ENCODE results near the gene SAP30.
A peak's percentile ranks its signal among the peaks of the same experiment; 100 is the strongest.

DNA sequence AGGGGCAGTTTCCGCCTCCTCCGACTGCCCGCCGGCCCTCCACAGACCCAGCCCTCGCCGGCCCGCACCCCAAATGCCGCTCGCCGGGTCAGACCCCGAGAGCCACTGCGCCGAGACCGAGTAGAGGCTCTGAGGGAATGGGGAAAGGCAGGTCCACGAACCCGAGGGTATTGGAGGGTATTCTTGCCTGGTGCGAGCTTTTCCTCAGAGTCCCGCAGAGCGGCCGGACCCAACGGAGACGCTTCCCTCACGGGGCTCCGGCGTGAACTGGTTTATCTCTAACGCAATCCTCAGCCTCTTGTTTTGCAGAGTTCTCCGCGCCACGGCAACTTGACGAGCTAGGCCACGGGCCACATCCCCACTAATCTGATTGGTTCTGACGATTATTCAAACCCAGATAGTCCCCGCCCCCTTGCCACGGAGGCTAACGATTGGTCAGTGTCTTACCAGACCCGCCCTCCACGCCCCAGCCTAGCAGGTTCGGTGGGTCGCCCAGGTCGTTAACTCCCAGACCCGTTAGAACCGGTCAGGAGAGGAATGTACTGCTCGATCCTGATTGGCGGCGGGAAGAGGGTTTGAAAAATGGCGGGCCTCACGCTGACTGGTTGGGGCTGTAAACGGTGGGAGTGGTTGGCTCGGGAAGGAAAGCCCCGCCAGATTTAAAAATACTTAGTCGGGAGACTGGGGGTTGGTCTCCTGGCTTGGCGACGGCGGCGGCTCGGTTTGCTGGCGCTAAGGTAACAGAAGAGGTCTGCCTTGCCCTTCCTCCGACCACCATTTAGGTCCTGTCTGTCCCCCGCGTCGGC, 36.5 kb upstream of the SAP30 start, which contains the start of gene HMGB2:
- peak; percentile 98 for TF ChIP-seq POLR2A (IDR thresholded peaks at IDR 0.05; ENCODE audit: low read depth, low read length)
- TF ChIP-seq, protein P1, sequence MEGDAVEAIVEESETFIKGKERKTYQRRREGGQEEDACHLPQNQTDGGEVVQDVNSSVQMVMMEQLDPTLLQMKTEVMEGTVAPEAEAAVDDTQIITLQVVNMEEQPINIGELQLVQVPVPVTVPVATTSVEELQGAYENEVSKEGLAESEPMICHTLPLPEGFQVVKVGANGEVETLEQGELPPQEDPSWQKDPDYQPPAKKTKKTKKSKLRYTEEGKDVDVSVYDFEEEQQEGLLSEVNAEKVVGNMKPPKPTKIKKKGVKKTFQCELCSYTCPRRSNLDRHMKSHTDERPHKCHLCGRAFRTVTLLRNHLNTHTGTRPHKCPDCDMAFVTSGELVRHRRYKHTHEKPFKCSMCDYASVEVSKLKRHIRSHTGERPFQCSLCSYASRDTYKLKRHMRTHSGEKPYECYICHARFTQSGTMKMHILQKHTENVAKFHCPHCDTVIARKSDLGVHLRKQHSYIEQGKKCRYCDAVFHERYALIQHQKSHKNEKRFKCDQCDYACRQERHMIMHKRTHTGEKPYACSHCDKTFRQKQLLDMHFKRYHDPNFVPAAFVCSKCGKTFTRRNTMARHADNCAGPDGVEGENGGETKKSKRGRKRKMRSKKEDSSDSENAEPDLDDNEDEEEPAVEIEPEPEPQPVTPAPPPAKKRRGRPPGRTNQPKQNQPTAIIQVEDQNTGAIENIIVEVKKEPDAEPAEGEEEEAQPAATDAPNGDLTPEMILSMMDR (conservative IDR thresholded peaks at IDR 0.05; ENCODE audit: low read depth, low read length) = no peak
- no peak for TF ChIP-seq SMC3 (IDR thresholded peaks at IDR 0.05; ENCODE audit: low read depth, low read length)
- no peak for TF ChIP-seq RAD21 (IDR thresholded peaks at IDR 0.05; ENCODE audit: low read length)
- TF ChIP-seq FOS (IDR thresholded peaks at IDR 0.05; ENCODE audit: low read depth, low read length) = no peak; the same call in 1 of the 2 replicates
- TF ChIP-seq RCOR1 (IDR thresholded peaks at IDR 0.05; ENCODE audit: insufficient replicate concordance, low read length) = no peak
- peak; percentile 81 for TF ChIP-seq CEBPB (IDR thresholded peaks at IDR 0.05; ENCODE audit: low read depth, low read length)
- no peak for TF ChIP-seq CHD1 (IDR thresholded peaks at IDR 0.05; ENCODE audit: low read depth, low read length)
- TF ChIP-seq RFX5 (IDR thresholded peaks at IDR 0.05; ENCODE audit: low read depth, low read length) = no peak
- 0 out of 2 replicates have a peak, but pooled peaks have one; percentile 4 for TF ChIP-seq BHLHE40 (IDR thresholded peaks at IDR 0.05; ENCODE audit: low read depth, low read length)
- TF ChIP-seq, protein P2, sequence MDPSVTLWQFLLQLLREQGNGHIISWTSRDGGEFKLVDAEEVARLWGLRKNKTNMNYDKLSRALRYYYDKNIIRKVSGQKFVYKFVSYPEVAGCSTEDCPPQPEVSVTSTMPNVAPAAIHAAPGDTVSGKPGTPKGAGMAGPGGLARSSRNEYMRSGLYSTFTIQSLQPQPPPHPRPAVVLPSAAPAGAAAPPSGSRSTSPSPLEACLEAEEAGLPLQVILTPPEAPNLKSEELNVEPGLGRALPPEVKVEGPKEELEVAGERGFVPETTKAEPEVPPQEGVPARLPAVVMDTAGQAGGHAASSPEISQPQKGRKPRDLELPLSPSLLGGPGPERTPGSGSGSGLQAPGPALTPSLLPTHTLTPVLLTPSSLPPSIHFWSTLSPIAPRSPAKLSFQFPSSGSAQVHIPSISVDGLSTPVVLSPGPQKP (IDR thresholded peaks at IDR 0.05; ENCODE audit: borderline replicate concordance, low read depth, low read length) = no peak
- TF ChIP-seq NFE2L2 (IDR thresholded peaks at IDR 0.05; ENCODE audit: low read depth, low read length) = no peak
